Thyroid gland (tissue), 4 donors: ENCODE data around the gene MIEF1. TPM values are rescaled to one million over a fixed set of nuclear protein-coding genes. Genes with fewer than 3 reads are reported as not detected.

Experiments
- DNase-seq, 2 donors: peaks; one replicate each; pipeline ENCODE4 v3.0.0-alpha.2; 2019
- H3K27ac ChIP-seq, 3 donors: fragments of 200-600 bp; sonication (generic); 1 replicate in 2 of 3; 2 replicates in 1 of 3; pipeline ENCODE4 v1.5.1; 2016 to 2019; ENCODE audit warnings: mild to moderate bottlenecking in 1 of 3, moderate library complexity in 1 of 3
- H3K27me3 ChIP-seq: fragments of 200-600 bp; sonication (generic); one replicate; pipeline ENCODE4 v1.5.1; 2019
- H3K36me3 ChIP-seq, 2 donors: fragments of 200-600 bp; sonication (generic); one replicate each; pipeline ENCODE4 v1.5.1; 2016 to 2019
- H3K4me1 ChIP-seq, 2 donors: fragments of 200-600 bp; sonication (generic); one replicate each; pipeline ENCODE4 v1.5.1; 2017 to 2019
- H3K4me3 ChIP-seq, 3 donors: fragments of 200-600 bp; sonication (generic); replicated peaks in 1 of 3; 1 replicate in 2 of 3; 2 replicates in 1 of 3; pipeline ENCODE4 v1.5.1; 2016; ENCODE audit warnings: mild to moderate bottlenecking in 1 of 3
- H3K9me3 ChIP-seq: fragments of 200-600 bp; sonication (generic); one replicate; pipeline ENCODE4 v1.5.1; 2017
- POLR2A ChIP-seq, 2 donors: fragments of 450-650 bp; IDR thresholded peaks; one replicate each; pipeline ENCODE4 v1.6.1; 2017; ENCODE audit warnings: antibody characterized with exemption in 2 of 2, mild to moderate bottlenecking in 2 of 2, moderate library complexity in 1 of 2
- WGBS, 2 donors: methylation state at CpG; one replicate each; pipeline ENCODE4 v1.1.5; 2017; 5-methylcytosine and 5-hydroxymethylcytosine counted together
- intact Hi-C: fragments of 100-400 bp; cut with DNase I; formaldehyde crosslinking; loops from one replicate; pipeline ENCODE4 v1.15.1; 2023
- total RNA-seq, 4 donors: library from RNA; depleted of rRNA; stranded (reverse); fragments of >200 nt; gene quantifications; one replicate each; pipeline ENCODE4 v1.2.3, GENCODE V29; 2016
- TF ChIP-seq, protein P1 (sequence below), 6 experiments: fragments of 200-600 bp in 3 of 6; fragments of 450-650 bp in 3 of 6; sonication (generic) in 3 of 6; IDR thresholded peaks; one replicate each; pipeline ENCODE4 v1.5.1; 2016 to 2019; ENCODE audit warnings: antibody characterized with exemption in 6 of 6, mild to moderate bottlenecking in 2 of 6, inconsistent platforms in 1 of 6, moderate library complexity in 1 of 6

The MIEF1 gene
- total RNA-seq, result 10 to 100 TPM; 21.4 to 30.5 (median 26.7) TPM

DNA sequence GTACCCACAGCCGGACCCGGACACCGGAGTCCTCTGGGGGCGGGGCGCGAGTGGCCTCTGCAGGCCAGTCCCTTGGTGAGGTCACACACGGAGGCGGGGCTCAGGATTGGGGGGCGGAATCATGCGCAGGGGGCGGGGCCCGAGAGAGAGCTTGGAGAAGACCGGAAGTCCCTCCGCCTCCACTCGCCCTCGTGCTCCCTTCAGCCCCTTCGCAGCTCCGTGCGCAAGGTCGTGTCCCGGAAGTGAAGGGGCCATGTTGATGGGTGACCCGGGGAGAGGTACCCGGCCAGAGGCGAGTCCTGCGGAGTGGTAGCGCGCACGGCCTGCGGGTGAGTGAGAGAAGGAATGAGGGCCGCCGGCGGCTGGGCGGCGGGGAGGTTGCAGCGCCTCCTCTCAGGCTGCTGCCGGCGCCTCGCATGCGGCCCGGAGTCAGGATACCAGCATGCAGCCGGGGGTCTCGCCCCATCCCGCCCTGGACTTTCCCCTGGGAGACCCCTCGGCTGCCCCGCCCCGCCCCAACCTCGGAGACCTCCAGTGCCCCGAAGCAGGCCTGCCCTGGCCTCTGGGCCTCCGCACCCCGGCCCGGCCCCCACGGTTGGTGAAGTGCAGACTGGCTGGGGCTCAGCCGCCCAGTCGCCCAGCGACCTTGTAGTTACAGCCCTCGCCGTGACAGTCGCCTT is at the start of gene MIEF1:
MIEF1 (plus strand) TSS at position 182 of the 680 bp plus-strand sequence. CDS start 9,005 bp downstream, outside the sequence.
- peak; percentile 98 for DNase-seq
- intact Hi-C loops, result loop anchor here (2.0 to 10.0 kb wide), 2 partner anchors 17 to 327 kb away; no protein-coding TSS in a partner anchor
- Histone ChIP-seq H3K27ac (peak within 1 kb of the TSS; percentile 82 to 94 (median 89)), H3K4me3 (peak within 1 kb of the TSS; percentile 54 to 90 (median 83)), H3K27me3 (no peaks in the 10 kb centered on the region), H3K36me3 (peaks cover 23 to 29% of the 10 kb centered on the region in 2 donors), H3K4me1 (peaks cover 22 to 32% of the 10 kb centered on the region in 2 donors), H3K9me3 (no peaks in the 10 kb centered on the region)
- TF ChIP-seq, protein P1, sequence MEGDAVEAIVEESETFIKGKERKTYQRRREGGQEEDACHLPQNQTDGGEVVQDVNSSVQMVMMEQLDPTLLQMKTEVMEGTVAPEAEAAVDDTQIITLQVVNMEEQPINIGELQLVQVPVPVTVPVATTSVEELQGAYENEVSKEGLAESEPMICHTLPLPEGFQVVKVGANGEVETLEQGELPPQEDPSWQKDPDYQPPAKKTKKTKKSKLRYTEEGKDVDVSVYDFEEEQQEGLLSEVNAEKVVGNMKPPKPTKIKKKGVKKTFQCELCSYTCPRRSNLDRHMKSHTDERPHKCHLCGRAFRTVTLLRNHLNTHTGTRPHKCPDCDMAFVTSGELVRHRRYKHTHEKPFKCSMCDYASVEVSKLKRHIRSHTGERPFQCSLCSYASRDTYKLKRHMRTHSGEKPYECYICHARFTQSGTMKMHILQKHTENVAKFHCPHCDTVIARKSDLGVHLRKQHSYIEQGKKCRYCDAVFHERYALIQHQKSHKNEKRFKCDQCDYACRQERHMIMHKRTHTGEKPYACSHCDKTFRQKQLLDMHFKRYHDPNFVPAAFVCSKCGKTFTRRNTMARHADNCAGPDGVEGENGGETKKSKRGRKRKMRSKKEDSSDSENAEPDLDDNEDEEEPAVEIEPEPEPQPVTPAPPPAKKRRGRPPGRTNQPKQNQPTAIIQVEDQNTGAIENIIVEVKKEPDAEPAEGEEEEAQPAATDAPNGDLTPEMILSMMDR (IDR thresholded peaks at IDR 0.05), result no peak
- peak in 1 of 2 donors; percentile 62 for TF ChIP-seq POLR2A (IDR thresholded peaks at IDR 0.05)
- 0% methylated on average over 4 to 7 of the region's 58 CpGs for WGBS, 2 donors

DNA sequence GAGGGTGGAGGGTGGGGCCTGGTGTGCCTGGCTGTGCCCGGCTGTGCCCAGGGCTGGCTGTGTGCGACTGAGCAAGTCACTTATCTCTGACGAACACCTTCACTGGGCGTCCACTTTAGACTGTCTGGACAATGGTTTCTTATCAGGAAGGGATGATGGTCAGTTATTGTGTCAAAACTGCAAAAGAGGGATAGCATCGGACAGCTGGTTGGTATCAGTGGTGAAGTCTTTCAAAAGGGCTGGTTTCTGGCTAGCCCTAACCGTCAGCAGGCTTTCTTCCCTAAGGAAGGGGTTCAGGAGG is 49.4 kb upstream of the MIEF1 start:
- Histone ChIP-seq H3K27ac (no peak overlapping the region), H3K36me3 (no peaks in the 10 kb centered on the region), H3K9me3 (no peaks in the 10 kb centered on the region), H3K27me3 (no peaks in the 10 kb centered on the region), H3K4me1 (peaks cover 15 to 20% of the 10 kb centered on the region in 2 donors), H3K4me3 (no peak overlapping the region)
- no peak for TF ChIP-seq POLR2A (IDR thresholded peaks at IDR 0.05)
- TF ChIP-seq, protein P1 (IDR thresholded peaks at IDR 0.05), result no peak
- intact Hi-C loops, result no loop called here
- WGBS, 2 donors, result 84 to 85% methylated on average over 4 to 6 of the region's 6 CpGs
- no peak for DNase-seq

DNA sequence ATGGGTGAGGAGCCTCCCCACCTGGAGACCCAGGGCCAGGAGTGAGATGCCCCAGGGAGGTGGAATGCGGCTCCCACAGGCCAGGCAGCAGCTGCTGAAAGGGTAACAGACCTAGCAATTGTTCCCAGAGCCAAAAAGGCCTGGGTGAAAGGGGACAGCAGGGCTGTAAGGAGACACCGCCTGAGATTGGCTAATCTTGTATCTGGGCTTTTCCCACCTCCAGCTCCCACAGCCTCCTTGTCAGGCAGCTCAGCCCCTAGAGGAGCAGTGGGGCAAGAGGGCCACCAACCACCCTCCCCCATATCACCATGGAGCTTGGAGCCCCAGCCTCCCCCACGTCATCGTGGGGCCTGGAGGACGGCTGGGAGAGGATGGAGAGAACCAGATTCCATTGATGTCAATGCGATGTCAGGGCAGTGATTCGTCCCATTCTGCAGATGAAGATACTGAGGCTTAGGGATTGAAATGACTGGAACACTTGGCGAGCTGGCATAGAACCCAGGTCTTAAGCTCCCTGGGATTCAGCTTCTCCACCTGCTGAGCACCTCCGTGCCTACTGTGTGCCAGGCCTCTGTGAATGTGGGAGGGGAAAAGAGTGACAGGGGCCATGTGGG is 48.2 kb upstream of the MIEF1 start:
- intact Hi-C loops, result no loop called here
- DNase-seq, result no peak
- Histone ChIP-seq H3K36me3 (no peaks in the 10 kb centered on the region), H3K9me3 (no peaks in the 10 kb centered on the region), H3K4me3 (no peak overlapping the region), H3K27ac (no peak overlapping the region), H3K27me3 (no peaks in the 10 kb centered on the region), H3K4me1 (peaks cover 3 to 14% of the 10 kb centered on the region in 2 donors)
- 79 to 89% methylated on average over 6 to 9 of the region's 9 CpGs for WGBS, 2 donors
- TF ChIP-seq, protein P1 (IDR thresholded peaks at IDR 0.05), result no peak
- TF ChIP-seq POLR2A (IDR thresholded peaks at IDR 0.05), result no peak

DNA sequence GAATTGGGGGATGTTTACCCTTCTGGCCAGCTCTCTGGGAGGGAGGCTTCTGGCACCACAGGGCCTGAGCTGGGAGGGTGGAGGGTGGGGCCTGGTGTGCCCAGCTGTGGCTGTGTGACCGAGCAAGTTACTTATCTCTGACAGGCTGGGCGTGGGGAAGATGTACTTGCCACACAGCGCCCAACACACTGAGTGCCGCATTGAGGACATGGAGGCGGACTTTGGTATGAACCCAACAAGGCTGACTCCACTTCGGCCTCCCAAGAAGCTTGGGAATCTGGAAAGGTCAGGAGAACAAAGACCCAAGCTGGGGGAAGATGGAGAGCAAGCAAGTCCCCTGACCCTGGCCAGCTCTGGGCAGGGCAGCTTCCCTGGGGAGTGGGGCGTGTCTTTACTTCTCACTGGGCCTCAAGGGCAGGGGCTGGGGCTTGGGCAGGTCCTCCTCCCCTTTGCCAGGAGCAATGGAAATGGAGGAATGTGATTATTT is 47.7 kb upstream of the MIEF1 start:
- TF ChIP-seq, protein P1 (IDR thresholded peaks at IDR 0.05), result no peak
- no peak for TF ChIP-seq POLR2A (IDR thresholded peaks at IDR 0.05)
- Histone ChIP-seq H3K9me3 (no peaks in the 10 kb centered on the region), H3K27ac (no peak overlapping the region), H3K36me3 (no peaks in the 10 kb centered on the region), H3K4me3 (no peak overlapping the region), H3K27me3 (no peaks in the 10 kb centered on the region), H3K4me1 (peaks cover 0 to 9% of the 10 kb centered on the region in 2 donors)
- 71 to 80% methylated on average over 6 to 7 of the region's 7 CpGs for WGBS, 2 donors
- intact Hi-C loops, result no loop called here
- no peak for DNase-seq
